GF-D8 (cell line): ENCODE data around the gene COA3.
"Not testable (repeated sequence)": the region's sequence is repeated elsewhere in the genome, so short reads cannot be mapped to it uniquely, and the experiment has no call there.

ENCODE experiments used
- DNase-seq: peaks from one replicate; lab custom pipeline; 2025; lab: John Stamatoyannopoulos, UW

Gene COA3

GRCh38 chr17:42781639-42782165, 16.8 kb downstream of the COA3 start:
- DNase-seq = no peak

DNA sequence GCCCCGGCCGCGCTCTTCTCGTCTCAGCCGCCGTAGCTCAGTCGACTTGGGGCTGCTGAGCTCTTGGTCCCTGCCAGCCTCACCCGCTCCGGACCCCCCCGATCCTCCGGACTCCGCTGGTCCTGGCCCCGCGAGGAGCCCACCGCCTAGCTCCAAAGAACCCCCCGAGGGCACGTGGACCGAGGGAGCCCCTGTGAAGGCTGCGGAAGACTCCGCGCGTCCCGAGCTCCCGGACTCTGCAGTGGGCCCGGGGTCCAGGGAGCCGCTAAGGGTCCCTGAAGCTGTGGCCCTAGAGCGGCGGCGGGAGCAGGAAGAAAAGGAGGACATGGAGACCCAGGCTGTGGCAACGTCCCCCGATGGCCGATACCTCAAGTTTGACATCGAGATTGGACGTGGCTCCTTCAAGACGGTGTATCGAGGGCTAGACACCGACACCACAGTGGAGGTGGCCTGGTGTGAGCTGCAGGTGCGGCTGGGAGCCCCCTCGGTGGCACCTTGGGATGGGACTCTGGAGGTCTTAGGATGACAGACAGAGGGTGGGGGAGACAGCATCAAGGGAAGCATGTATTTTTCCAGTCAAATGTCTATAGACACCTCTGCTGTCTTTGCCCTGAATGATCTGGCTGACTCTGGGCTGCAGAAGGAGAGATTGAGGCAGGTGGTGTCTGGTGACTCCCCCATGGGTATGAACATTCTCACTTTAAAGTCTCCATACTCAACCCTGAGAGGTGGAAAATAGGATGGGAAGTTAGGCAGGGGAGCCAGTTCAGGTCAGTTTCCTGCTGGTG, 17.5 kb downstream of the COA3 start:
- DNase-seq = no peak

DNA sequence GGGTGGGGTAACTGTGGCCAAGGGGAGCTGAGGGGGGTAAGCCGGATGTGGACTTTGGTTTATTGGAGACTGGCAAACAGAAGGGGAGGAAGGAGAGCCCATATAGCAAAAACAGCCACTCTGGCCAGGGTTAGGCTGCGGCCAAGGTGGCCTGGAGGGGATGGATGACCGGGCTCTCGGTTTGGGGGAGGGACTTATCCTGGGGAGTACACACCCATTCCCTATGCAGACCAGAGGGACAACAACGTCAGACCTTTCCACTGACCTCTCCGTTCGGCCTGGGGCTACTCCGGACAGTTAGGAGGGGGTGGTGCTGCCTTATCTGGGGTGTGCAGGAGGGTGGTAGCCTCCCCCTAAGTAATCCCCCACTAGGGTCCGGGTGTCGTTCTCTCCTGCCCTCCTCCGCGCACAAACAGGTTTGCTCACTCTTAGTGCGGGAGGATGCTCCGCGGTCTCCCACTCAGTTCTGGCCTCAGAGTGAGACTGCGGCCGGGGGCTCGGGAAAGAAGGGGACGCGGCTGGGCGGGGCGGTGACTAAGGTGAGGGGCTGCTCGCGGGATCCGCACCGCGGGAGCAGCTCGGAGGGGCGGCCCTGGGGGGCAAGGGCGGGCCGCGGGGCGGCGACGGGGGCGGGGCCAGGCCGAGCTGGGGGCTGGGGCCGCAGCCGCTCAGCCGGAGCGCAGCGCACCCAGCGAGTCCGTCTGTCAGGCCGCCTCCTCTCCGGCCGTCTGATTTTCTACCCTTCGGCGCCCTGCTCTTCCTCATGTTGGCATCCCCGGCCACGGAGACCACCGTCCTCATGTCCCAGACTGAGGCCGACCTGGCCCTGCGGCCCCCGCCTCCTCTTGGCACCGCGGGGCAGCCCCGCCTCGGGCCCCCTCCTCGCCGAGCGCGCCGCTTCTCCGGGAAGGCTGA, 18.3 kb downstream of the COA3 start, which contains the start of gene WNK4:
Gene WNK4, plus strand, starts transcription at position 675 of the 915 bp plus-strand sequence. Its CDS starts 89 bp downstream, at position 764.
- DNase-seq = no peak

- no peak for DNase-seq
Measured at GRCh38 chr17:42779304-42779935, 19.1 kb downstream of the COA3 start.

DNA sequence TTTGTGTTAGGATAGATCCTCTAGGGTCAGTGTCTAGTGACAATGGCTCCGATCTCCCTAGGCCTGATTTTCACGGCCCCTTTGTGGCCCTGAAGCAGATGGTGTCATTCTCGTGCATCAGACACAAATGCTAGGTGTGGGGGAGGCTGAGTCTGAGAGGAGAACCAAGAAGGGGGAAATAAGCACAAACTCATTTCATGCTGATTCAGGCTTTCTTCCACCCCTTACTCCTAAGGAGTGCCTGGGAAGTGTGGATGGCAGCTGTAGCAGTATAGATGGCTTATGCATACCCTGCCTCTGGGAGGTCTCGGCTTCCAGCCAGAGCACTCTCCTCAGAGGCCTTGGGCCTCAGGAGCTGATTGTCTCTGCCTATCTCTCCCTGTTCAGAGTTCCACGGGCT, 19.9 kb downstream of the COA3 start:
- DNase-seq = no peak

GRCh38 chr17:42775534-42776098, 22.9 kb downstream of the COA3 start:
- DNase-seq = no peak

DNA sequence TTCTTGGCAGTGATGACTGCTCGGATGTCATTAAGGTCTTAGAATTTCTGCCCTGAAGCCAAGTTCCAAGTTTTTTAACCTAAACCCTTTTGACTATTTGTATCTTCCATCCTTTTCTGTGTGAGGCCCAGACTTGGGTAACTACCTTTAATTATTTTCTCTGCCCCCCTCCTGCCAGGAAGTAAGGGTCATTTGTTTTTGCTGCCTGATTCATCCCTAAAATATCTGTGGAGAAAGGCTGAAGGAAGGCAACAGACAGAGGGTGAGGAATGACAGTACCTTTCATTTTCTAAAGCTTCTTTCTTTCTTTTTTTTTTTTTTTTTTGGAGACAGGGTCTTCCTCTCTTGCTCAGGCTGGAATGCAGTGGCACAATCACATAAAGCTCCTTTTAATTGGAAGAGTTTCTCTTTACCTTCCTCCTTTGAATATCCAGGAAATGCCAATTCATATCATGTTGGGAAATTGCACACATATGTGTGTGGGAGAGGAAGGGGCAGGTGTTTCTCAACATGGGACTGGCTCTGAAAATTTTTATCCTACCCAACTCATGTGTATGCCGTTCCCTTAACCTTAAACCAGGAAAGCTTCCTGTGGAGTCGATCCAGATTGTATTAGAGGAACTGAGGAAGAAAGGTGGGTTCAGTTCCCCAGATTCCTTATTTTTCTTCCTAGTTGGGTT, 24.3 kb downstream of the COA3 start:
- DNase-seq = peak; percentile 23

GRCh38 chr17:42773290-42774035, 25.0 kb downstream of the COA3 start, which contains the start of gene VPS25:
VPS25 (plus strand) TSS chr17:42773449; CDS start chr17:42773476, 27 bp downstream.
- peak; percentile 44 for DNase-seq

DNA sequence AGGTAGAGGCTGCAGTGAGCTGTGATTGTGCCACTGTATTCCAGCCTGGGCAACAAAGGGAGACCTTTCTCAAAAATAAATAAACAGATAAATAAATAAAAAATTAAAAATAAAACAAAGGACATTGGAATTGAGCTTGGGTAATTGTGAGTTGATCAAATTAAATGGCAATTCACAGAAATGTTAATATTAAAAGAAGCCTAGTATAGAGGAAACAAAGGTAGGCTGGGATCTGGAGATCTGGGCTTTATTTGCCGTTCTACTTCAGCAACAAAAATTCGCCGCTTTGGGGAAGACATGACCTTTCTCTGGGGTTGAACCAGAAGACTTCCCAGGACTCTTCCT, 25.6 kb downstream of the COA3 start:
- no peak for DNase-seq

- DNase-seq = not testable (repeated sequence)
Measured at GRCh38 chr17:42769964-42770363, 28.5 kb downstream of the COA3 start.

GRCh38 chr17:42768006-42768405, 30.5 kb downstream of the COA3 start:
- not testable (repeated sequence) for DNase-seq

DNA sequence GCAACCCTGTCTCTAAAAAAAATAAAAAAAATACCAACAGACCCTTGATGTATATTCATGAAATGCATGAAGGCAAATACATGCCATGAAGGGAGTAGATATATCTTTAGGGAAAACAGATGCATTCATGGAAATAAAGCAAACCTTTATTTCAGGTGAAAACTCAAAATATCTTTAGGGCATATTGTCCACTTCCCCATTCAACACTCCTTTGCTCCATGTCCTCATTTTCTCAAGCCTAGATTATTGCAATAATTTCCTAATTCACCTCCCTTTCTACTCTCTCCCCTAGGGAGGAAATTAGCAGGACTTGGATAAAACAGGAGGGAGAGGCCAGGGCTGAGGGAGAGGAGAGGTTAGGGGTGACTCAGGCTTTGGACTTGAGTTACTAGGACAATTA, 31.0 kb downstream of the COA3 start:
- DNase-seq = no peak

DNA sequence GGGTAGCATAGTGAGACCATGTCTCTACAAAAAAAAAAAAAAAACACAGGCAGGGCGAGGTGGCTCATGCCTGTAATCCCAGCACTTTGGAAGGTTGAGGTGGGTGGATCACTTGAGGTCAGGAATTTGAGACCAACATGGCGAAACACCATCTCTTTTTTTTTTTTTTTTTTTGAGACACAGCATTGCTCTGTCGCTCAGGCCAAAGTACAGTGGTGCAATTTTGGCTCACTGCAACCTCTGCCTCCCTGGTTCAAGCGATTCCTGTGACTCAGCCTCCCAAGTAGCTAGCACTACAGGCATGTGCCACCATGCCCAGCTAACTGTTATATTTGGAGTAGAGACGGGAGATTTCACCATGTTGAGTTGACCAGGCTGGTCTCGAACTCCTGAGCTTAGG, 32.4 kb downstream of the COA3 start:
- DNase-seq = no peak

DNA sequence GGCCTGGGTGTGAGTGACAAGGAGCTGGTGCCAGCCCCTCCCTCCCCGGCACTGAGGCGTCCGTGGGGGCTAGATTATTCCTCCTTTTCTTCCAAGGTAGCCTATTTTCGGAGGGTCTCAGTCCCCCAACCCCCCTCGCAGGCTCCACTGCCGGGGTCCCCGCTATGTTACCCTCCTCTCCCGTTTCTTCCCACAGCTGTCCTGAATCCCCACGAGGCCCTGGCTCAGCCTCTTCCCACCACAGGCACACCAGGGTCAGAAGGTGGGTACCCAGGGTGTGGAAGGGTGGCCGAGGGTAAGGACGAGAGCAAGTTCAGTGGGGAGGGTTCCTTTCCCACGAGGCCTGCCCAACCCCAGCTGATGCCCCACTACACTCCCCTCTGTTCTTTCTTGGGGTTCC, 36.9 kb downstream of the COA3 start:
- no peak for DNase-seq

DNA sequence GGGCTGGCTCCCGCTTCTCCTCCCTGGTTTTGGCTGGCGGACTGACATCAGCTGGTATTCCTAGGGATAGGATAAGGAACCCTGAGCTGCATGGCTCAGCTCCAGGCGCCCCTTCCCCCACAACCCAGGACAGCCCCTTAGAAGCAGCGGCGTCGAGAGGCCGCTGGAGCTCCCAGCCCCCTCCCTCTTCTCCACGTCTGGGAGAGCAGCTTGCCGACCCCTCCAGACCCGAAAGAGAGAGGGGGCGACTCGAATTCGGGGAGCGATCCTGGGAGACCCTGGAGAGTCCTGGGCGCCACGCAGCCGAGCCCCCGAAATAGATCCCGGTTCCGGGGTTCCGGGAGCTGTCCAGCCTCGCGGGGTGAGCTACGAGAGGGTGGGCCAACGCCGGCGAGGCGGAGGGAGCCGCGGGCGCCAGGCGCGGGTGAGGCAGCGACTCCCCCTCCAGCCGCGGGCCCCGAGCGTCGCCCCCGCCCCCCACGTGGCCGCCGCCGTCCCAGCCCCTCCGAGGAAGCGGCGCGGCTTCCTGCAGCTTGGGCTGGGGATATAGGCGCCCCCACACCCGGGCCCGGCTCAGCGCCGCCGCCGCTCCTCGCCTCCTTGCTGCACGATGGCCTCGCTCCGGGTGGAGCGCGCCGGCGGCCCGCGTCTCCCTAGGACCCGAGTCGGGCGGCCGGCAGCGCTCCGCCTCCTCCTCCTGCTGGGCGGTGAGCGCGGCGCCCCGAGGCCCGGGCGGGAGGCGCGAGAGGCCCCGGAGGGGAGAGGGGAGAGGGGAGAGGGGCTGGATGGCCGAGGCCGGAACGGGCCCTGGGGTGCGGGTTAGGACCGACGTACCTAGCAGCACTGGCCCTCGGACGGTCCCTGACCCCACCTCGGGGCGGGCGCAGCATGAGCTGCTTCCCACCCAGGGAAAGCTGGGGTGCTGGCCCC, 37.6 kb downstream of the COA3 start, which contains the start of gene RAMP2:
Gene RAMP2, plus strand, starts transcription at position 576 of the 930 bp plus-strand sequence. Its CDS starts 35 bp downstream, at position 611.
- DNase-seq = no peak

GRCh38 chr17:42759982-42760651, 38.4 kb downstream of the COA3 start:
- DNase-seq = no peak

DNA sequence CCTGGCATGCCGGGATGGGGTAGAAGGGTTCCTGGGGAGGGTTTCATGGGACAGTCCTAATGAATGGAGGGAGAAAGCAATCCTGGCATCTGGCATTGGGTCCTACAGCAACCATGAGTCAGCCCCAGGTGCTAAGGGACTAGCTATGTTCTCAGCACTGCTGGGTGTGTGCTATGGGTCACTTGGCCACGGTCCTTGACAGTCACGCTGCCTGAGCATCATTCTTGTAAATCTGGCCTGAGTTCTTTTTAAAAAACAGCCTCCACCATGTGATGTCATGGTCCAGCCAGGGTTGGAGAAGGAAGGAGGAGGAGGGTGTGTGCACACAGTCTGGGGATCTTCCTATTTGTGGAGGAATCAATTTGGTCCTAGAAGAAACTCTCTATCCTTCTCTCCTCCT, 43.7 kb downstream of the COA3 start:
- DNase-seq = no peak

DNA sequence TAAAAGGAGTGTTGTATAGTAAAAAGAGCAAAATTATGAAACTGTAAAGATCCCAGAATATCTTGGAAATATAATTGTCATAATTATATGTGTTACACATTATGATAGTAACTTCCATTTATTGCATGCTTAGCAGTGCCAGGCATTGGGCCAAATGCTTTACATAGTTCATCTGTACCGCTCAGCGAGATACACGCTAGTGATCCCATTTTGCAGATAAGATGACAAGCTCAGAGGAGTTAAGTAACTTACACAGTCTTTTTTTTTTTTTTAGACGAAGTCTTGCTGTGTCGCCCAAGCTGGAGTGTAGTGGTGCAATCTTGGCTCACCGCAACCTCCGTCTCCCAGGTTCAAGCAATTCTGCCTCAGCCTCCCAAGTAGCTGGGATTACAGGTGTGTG, 46.9 kb downstream of the COA3 start:
- DNase-seq = no peak
